ENCODE results near the gene ASGR2. TPM values are rescaled to one million over a fixed set of nuclear protein-coding genes. Genes with fewer than 3 reads are reported as not detected.
A peak's percentile ranks its signal among the peaks of the same experiment; 100 is the strongest.
"Not testable (repeated sequence)": the region's sequence is repeated elsewhere in the genome, so short reads cannot be mapped to it uniquely, and the experiment has no call there.

ASGR2 gene
- total RNA-seq, 1 donor from 2014 or later = 0.46 TPM

DNA sequence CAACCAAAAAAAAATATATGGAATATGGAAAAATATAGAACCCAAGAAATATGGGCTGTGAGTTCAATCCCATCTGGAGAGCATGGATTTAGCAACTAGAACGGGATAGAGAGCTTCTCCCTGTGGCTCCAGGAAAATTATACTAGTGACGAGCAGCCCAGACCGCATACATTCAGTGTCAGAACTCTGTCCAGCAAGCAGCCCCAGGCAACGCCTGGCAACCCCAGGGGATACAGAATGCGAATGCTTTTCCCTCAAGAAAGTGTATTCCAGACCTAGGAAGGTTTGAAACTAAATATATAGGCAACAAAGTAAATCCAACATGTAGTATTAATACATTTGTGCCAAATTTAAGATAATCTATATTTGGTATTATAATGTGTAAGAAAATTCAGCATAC lies 13.5 kb upstream of the ASGR2 start:
- intact Hi-C loops (cut with DNase I) = no loop called here
- ATAC-seq = no peak
- DNase-seq (ENCODE audit: missing footprints) = no peak

DNA sequence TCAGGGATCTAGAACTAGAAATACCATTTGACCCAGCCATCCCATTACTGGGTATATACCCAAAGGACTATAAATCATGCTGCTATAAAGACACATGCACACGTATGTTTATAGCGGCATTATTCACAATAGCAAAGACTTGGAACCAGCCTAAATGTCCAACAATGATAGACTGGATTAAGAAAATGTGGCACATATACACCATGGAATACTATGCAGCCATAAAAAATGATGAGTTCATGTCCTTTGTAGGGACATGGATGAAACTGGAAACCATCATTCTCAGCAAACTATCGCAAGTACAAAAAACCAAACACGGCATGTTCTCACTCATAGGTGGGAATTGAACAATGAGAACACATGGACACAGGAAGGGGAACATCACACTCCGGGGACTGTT lies 12.9 kb upstream of the ASGR2 start:
- ATAC-seq; intact Hi-C loops (cut with DNase I); DNase-seq (ENCODE audit: missing footprints): not testable (repeated sequence)

DNA sequence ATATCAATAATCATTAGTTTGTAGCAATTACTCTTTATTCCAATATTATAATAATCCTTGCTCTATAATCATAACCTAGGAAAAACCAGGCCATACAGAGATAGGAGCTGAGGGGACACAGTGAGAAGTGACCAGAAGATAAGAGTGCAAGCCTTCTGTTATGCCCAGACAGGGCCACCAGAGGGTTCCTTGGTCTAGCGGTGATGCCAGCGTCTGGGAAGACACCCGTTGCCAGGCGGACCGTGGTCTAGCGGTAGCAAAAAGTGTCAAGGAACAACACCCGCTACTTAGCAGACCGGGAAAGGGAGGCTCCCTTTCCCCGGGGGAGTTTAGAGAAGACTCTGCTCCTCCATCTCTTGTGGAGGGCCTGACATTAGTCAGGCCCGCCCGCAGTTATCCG lies 11.8 kb upstream of the ASGR2 start:
- intact Hi-C loops (cut with DNase I); ATAC-seq; DNase-seq (ENCODE audit: missing footprints): not testable (repeated sequence)

DNA sequence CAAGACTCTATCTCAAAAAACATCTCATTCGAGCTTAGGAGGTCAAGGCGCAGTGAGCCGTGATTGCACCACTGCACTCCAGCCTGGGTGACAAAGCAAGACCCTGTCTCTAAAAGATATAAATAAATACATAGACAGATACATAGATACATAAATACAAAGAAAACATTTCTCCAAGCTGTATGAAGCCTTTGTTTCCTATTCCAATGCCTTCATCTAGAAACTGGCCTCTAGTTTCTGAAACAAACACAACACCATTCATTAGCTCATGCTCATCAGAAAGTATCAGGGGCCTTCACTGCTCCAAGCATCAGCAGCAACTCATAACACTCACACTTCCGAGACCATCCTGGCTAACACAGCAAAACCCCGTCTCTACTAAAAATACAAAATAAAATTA lies 10.3 kb upstream of the ASGR2 start:
- intact Hi-C loops (cut with DNase I) = no loop called here

DNA sequence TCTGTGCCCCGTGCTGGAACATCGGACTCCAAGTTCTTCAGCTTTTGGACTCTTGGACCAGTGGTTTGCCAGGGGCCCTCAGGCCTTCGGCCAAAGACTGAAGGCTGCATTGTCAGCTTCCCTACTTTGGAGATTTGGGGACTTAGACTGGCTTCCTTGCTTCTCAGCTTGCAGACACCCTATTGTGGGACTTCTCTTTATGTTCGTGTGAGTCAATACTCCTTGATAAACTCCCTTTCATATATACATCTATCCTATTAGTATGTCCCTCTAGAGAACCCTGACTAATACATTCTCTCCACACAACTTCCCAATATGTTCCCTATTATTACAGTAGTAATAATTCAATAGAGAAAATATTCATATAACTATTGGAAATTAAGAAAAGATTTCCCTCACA lies 9.2 kb upstream of the ASGR2 start:
- ATAC-seq (no peak), DNase-seq (ENCODE audit: missing footprints) (no peak)
- intact Hi-C loops (cut with DNase I) = no loop called here

More for the DNA sequence above, 10.3 kb upstream of the ASGR2 start:
- no peak for ATAC-seq
- DNase-seq (ENCODE audit: missing footprints) = no peak

DNA sequence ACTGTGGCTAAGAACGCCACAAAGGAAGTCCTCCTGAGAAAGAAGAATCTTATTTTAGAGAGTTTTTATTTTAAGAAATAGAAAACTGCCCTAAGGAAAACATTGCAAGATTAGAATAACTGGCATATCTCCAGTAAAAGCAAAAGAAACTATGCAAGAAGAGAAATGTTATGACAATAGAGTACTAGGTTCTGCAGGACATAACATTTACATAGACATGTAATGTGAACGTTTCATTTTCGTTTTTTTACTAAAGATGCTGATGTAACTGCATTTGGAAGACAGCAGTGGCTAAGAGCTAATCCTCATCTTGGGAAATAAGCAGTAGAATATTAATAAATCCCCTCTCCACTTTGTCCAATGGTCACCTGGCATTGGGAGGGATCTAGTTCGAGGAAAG lies 7.8 kb upstream of the ASGR2 start:
- intact Hi-C loops (cut with DNase I) = no loop called here
- DNase-seq (ENCODE audit: missing footprints) (no peak), ATAC-seq (no peak)

DNA sequence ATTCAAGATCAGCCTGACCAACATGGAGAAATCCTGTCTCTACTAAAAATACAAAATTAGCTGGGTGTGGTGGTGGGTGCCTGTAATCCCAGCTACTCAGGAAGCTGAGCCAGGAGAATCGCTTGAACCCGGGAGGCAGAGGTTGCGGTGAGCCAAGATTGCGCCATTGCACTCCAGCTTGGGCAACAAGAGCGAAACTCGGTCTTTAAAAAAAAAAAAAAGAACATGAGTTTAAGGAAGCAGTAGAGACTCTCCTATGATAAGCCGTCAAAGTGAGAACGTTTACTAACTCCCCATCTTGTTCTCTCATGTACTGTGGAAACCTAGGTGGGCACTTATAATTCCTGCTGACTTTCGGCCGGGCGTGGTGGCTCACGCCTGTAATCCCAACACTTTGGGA lies 6.0 kb upstream of the ASGR2 start:
- ATAC-seq; intact Hi-C loops (cut with DNase I); DNase-seq (ENCODE audit: missing footprints): not testable (repeated sequence)

DNA sequence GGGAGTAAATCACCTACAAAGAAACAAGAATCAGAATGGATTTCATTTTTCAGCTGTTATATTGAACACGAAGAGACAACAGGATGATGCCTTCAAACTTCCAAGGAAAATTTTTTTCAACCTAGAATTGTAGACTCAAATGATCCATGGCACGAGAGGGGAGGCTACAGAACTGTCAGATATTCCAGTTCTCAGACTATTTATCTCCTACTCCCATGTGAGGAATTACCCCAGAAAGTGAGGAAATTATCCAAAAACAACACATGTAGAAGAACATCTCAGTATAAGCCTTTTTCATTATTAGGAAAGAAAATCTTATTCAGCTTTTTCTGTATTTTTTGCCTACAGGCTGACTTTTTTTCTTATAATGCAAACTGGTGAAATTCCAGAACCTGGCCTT lies 5.5 kb upstream of the ASGR2 start:
- intact Hi-C loops (cut with DNase I) = no loop called here
- ATAC-seq (no peak), DNase-seq (ENCODE audit: missing footprints) (no peak)

DNA sequence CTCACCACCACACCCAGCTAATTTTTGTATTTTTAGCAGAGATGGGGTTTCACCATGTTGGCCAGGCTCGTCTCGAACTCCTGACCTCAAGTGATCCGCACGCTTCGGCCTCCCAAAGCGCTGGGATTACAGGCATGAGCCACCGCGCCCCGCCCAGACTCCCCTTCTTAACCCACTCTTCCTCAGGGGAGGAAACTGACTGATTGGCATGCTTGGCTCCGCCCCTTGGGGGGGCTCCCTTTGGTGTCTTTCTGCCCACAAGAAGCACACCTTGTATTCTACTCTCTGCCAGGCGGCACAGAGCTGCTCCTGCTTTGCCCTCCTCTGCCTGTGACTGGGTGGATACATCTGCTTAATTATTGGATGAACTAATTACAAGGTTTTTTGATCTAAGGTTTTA lies 4.7 kb upstream of the ASGR2 start:
- intact Hi-C loops (cut with DNase I) = no loop called here
- DNase-seq (ENCODE audit: missing footprints) (no peak), ATAC-seq (no peak)

DNA sequence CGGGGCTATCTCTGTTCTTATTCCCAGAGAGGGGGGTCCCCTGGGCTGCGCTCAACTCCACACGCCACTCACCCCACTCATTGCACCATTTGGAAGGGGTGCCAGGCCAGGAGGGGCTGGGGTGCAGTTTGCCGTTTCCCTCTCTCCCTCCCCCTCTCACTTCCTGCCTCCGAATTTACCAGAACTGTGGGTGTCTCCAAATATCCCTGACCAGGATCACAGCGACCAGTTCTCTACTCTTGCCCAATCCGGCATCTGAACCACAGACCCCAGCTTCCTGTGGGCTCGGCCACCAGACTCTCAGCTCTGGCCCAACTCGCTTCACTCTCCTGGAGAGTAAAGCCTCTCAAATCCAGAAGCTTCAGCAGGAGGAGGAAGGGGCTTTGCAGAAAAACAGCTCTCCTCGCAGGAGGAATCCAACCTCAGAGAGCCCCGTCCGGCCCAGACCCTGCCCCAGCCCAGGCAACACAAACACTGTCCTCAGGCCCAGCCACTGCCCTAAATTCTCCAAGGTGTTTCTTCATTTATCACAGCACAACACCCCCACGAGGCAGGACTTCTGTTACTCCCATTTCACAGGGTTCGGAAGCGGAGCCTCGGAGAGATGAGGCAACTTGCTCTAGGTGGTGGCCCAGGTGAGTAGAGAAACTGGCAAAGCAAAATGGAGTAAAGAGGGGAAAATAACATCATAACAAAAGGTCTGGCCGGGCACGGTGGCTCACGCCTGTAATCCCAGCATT lies 423 bp upstream of the ASGR2 start:
- peak; percentile 68 for ATAC-seq
- intact Hi-C loops (cut with DNase I) = no loop called here
- DNase-seq (ENCODE audit: missing footprints) = no peak

DNA sequence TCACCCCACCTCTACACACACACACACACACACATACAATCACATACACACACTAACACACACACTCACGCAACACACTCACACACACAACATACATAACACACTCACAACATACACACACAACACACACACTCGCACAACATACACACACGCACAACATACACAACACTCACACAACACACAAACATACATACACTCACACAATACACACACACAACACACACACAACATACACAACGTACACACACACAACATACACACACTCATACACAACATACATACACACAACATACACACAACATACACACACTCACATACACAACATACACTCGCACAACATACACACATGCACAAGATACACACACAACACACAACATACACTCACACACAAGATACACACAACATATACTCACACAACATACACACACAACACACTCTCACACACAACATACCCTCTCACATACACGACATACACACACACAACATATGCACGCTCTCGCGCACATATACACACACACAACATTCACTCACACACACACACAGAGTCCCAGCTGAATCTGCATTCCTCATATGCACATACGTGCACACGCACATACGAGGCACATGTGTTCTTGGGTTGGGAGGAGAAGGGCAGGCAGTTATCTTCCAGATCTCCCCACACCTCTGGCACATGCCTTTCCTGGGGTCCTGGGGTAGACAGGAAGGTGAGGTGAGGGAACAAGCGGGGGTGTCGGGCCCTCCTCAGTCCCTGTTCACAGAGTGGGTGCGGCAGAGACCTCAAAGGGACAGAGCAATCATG lies 1.1 kb downstream of the ASGR2 start:
- intact Hi-C loops (cut with DNase I) = no loop called here
- ATAC-seq = no peak
- no peak for DNase-seq (ENCODE audit: missing footprints)

DNA sequence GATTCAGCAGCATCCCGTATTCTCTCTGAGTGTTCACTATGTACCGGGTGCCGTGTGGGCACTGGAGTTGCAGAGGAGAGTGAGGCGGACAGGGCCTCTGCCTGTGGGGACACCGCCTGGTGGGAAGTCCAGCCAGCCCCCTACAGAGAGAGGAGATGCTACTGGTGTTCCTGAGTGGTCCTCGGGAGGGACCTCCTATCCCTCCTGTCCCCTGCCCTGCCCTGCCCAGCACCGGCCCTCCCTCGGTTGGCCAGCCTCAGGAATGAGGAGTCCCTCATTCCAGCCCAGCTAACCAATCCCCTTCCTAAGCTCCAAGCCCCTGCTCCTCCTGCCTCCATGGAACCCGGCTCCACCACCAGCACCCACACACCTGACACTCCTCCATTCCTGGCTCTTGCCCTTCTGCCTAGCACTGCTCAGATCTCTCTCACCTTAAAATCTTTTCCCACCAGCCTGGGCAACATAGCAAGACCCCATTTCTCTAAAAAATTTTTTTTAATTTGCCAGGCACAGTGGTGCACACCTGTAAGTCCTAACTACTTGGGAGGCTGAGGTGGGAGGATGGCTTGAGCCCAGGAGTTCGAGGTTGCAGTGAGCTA lies 2.0 kb downstream of the ASGR2 start:
- ATAC-seq (no peak), DNase-seq (ENCODE audit: missing footprints) (no peak)
- intact Hi-C loops (cut with DNase I) = no loop called here

DNA sequence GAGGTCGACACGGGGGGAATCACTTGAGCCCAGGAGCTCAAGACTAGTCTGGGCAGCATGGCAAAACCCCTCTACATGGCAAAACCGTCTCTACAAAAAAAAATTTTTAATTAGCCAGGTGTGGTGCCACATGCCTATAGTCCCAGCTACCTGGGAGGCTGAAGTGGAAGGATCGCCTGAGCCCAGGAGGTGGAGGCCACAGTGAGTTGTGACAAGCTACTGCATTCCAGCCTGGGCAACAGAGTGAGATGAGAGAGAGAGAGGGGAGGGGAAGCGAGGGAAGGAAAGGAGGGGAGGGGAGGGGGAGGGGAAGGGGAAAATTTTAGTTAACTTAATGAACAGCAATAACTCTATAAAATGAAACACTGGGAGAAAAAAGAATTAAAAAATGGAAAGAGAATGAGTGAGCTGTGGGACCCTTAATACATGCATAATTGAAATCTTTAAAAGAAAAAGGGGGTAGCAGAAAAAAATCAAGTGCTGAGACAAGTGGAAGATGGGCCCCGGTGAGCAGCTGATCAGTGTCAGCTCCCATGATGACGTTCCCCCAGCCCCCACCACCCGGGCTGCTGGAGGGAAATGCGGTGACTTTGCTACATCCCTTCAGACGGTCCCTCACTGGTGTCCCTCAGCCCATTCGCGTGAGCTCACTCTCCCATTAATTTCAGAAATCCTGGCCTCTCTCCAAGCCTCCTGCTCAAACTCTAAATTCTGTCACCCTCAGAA lies 2.7 kb downstream of the ASGR2 start:
- ATAC-seq (no peak), DNase-seq (ENCODE audit: missing footprints) (no peak)
- intact Hi-C loops (cut with DNase I) = no loop called here

DNA sequence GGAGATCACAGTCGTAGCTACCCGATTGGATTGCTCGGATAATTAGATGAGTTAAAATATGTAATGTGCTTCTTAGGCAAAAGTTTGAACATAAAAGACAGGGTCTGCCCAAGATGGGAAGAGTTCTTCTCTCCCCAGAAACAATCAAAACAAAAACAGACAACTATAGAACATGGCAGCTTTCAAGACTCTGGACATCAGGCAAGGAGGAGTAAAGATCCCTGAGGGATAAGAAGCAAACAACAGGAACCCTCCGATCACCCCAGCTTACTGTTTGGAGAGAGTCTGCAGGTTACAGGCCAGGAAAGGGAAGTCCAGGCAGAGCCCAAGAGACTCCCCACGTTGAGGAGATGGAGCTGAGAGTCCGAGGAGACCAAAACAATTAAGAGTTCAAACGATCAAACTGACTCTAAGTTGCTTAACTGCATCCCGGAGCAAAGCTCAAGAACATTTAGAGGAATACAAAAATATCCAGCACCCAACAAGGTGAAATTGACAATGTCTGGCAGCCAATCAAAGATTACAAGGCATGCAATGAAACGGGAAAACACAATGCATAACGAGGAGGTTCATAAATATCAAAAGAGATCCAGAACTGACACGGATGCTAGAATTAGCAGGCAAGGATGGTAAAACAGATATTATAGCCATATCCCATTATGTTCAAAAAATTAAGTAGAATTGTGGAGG lies 3.9 kb downstream of the ASGR2 start:
- ATAC-seq (no peak), DNase-seq (ENCODE audit: missing footprints) (no peak)
- intact Hi-C loops (cut with DNase I) = no loop called here

DNA sequence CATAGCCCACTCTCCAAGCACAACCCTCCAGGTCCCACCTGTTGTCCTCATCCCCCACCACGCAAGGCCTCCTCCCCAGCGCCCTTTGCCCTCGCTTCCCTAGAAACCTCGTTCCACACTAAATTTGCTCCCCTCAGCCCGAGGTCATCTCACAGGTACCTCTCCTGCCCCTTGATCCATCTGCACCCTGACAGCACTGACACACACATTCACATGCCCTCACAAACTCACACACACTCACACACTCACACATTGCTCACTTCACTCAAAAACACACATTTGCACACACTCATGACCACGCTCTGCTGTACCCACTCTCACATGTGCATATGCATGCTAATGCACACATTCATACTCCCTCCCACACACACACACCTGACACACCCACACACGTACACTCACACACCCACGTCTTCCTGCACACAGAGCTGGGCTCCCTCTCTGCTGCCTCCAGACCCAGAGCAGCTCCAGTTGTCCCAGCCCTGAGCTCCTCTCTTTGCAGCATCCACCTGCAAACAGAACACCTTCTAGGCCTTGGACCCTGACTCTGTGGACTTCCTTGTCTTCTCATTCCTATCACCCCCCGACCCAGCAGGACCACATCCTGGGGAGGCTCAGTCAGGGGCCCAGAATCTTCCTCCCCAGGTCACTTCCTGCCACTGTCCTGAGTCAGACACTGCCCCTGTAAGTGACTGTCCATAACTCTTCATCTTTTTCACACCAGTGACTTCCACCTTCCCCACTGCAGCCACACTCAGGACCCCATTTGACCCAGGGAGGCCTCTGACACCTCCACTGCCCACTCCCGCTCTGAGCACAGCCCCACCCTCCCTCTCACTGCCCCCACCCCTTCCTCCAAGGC lies 4.9 kb downstream of the ASGR2 start:
- no peak for ATAC-seq
- intact Hi-C loops (cut with DNase I) = no loop called here
- no peak for DNase-seq (ENCODE audit: missing footprints)

DNA sequence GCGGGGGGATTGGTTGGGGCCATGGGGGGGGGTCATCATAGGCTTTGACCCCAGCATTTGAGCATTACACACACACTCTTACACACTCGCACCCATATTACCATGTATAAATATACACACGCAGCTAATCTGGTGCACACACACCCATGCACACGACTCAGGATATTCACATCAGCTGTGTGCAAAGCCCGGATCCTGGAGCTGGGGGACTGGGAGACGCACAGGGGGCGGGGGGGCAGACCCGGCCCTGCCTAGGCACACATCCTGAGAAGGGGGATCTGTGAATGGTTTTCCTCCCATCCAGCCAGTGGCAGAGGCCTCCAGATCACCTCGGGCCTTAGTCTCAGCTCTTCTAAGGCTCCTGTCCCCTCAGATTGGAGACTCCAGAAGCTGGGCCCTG lies 5.6 kb downstream of the ASGR2 start:
- intact Hi-C loops (cut with DNase I) = no loop called here
- DNase-seq (ENCODE audit: missing footprints) (no peak), ATAC-seq (no peak)

DNA sequence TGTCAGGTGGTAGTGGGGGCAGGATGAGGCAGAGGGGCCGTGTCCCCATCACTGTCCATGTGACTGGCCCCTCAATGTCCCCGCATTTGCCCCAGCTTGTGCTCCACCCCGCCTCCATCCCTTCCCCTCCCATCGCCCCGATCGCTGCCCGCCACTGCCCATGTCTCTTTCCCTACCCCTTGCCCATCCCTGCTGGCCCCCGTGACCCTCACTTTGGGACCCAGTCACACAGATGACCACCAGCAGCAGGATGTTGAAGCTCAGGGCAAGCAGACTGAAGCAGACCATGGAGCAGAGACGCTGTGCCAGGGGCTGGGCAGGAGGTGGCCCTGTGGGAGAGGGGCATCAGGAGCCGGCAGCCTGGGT lies 6.1 kb downstream of the ASGR2 start:
- ATAC-seq (no peak), DNase-seq (ENCODE audit: missing footprints) (no peak)
- intact Hi-C loops (cut with DNase I) = no loop called here
